K562 (cell line): ENCODE results near the gene MAD1L1. TPM values are rescaled to one million over a fixed set of nuclear protein-coding genes. Genes with fewer than 3 reads are reported as not detected.

Experiments
- ATAC-seq: fragments of 200-7000 bp; cut with Tn5 transposase; 3 replicates; pipeline ENCODE4 v1.9.1; 2020; ENCODE audit warnings: moderate library complexity
- BruUV-seq: library from RNA; stranded (reverse); fragments of 400-500 nt; replicated peaks from 2 replicates; lab custom pipeline; 2021; lab: Mats Ljungman, UMichigan
- CTCF ChIA-PET: fragments of 300-600 bp; formaldehyde crosslinking; extraction: SDS; loops from one replicate; lab custom pipeline; 2021; ENCODE audit warnings: low intra/inter-chr PET ratio; lab: Yijun Ruan, JAX
- POLR2A ChIA-PET: fragments of 300-600, 350-650 bp; sonication (Branson Sonifier 250); formaldehyde crosslinking; extraction: SDS; loops from one replicate; lab custom pipeline; 2021; ENCODE audit warnings: antibody characterized with exemption, inconsistent platforms; lab: Yijun Ruan, JAX
- DNase-seq, 4 experiments: peaks; one replicate each; pipeline versions ENCODE4 v3.0.0 to v3.0.0-alpha.2; 2011 to 2018; ENCODE audit warnings: low spot score in 3 of 4, mixed read lengths in 3 of 4; ENCODE audit errors: extremely low read depth in 1 of 4
- FAIRE-seq: peaks from 2 replicates; lab custom pipeline; 2011; peaks lifted over from hg19 to GRCh38; lab: Jason Lieb, UNC
- H2AFZ ChIP-seq: 2 replicates; pipeline ENCODE4 v1.6.0; 2011; ENCODE audit warnings: low read depth, low read length, control low read depth, inconsistent platforms
- H3K27ac ChIP-seq: fragments of 200-600 bp; 3 replicates; pipeline ENCODE4 v1.8.0; 2011; ENCODE audit warnings: low read depth, mild to moderate bottlenecking, control low read depth, inconsistent platforms, low read length, moderate library complexity, mixed read lengths; ENCODE audit errors: extremely low read depth
- H3K27me3 ChIP-seq, 2 experiments: fragments of 300-600 bp in 1 of 2; 2 replicates in 1 of 2; 3 replicates in 1 of 2; pipeline versions ENCODE4 v1.6.0 to v1.8.0; 2011; ENCODE audit warnings: inconsistent platforms in 2 of 2, low read length in 2 of 2, mild to moderate bottlenecking in 1 of 2, mixed read lengths in 1 of 2, moderate library complexity in 1 of 2; ENCODE audit not compliant: control insufficient read depth in 2 of 2, insufficient read depth in 2 of 2
- H3K36me3 ChIP-seq: fragments of 300-600 bp; 3 replicates; pipeline ENCODE4 v1.8.0; 2011; ENCODE audit warnings: mild to moderate bottlenecking, low read length, inconsistent platforms; ENCODE audit not compliant: control insufficient read depth, insufficient read depth
- H3K4me1 ChIP-seq, 2 experiments: fragments of 200-600 bp in 1 of 2; replicated peaks in 1 of 2; 2 replicates in 1 of 2; 3 replicates in 1 of 2; pipeline versions ENCODE4 v1.5.1 to v1.8.0; 2011; ENCODE audit warnings: inconsistent platforms in 2 of 2, low read length in 2 of 2, mild to moderate bottlenecking in 1 of 2, mixed read lengths in 1 of 2, moderate library complexity in 1 of 2; ENCODE audit not compliant: control insufficient read depth in 2 of 2, insufficient read depth in 2 of 2
- H3K4me2 ChIP-seq: 2 replicates; pipeline ENCODE4 v1.6.1; 2011; ENCODE audit warnings: low read length, control low read depth, inconsistent platforms, mixed read lengths; ENCODE audit not compliant: insufficient read depth
- H3K4me3 ChIP-seq: fragments of 200-600 bp; sonication (generic), shearing (Covaris generic); 2 replicates; pipeline ENCODE4 v1.5.1; 2016; ENCODE audit warnings: control low read depth, inconsistent platforms
- H3K79me2 ChIP-seq: fragments of 200-600 bp; 3 replicates; pipeline ENCODE4 v1.8.0; 2011; ENCODE audit warnings: low read length, inconsistent platforms; ENCODE audit not compliant: control insufficient read depth, insufficient read depth
- H3K9ac ChIP-seq, 2 experiments: 2 replicates each; pipeline versions ENCODE4 v1.6.0 to v1.6.1; 2011; ENCODE audit warnings: low read depth in 2 of 2, low read length in 2 of 2, control low read depth in 1 of 2, inconsistent platforms in 1 of 2, mild to moderate bottlenecking in 1 of 2, mixed read lengths in 1 of 2; ENCODE audit not compliant: insufficient read depth in 1 of 2
- H3K9me1 ChIP-seq: one replicate; pipeline ENCODE4 v1.6.0; 2011; ENCODE audit warnings: inconsistent platforms, mild to moderate bottlenecking, low read length, moderate library complexity; ENCODE audit not compliant: control insufficient read depth, insufficient read depth
- H3K9me3 ChIP-seq: replicated peaks from 2 replicates; pipeline ENCODE4 v1.5.1; 2011; ENCODE audit warnings: low read depth, low read length, inconsistent platforms; ENCODE audit not compliant: control insufficient read depth, insufficient read depth
- H4K20me1 ChIP-seq: replicated peaks from 2 replicates; pipeline ENCODE4 v1.6.1; 2011; ENCODE audit warnings: low read length, inconsistent platforms, mixed read lengths; ENCODE audit not compliant: control insufficient read depth, insufficient read depth
- BRF1 ChIP-seq: IDR thresholded peaks from 3 replicates; pipeline ENCODE4 v1.6.1; 2011; ENCODE audit warnings: borderline replicate concordance, mild to moderate bottlenecking; ENCODE audit not compliant: insufficient read length; ENCODE audit errors: extremely low read depth
- CREM ChIP-seq: IDR thresholded peaks from 2 replicates; pipeline ENCODE4 v1.6.1; 2014; ENCODE audit warnings: antibody characterized with exemption, low read depth
- HDAC3 ChIP-seq: fragments of 450-650 bp; IDR thresholded peaks from 2 replicates; pipeline ENCODE4 v1.6.1; 2018; ENCODE audit warnings: borderline replicate concordance, mild to moderate bottlenecking, moderate library complexity; ENCODE audit not compliant: partially characterized antibody
- ILF3 ChIP-seq: fragments of 450-650 bp; IDR thresholded peaks from 2 replicates; pipeline ENCODE4 v1.6.1; 2018; ENCODE audit warnings: antibody characterized with exemption, mild to moderate bottlenecking, moderate library complexity, borderline replicate concordance
- MXD1 ChIP-seq: fragments of 250-450 bp; sonication (Bioruptor Pico); IDR thresholded peaks from 2 replicates; pipeline ENCODE4 v1.8.0; 2021; ENCODE audit warnings: borderline replicate concordance, mild to moderate bottlenecking, moderate library complexity; ENCODE audit not compliant: poor library complexity, severe bottlenecking
- SMARCE1 ChIP-seq: fragments of 450-650 bp; IDR thresholded peaks from 2 replicates; pipeline ENCODE4 v1.7.1; 2016; ENCODE audit warnings: mild to moderate bottlenecking
- TCF15 ChIP-seq: fragments of 250-450 bp; sonication (Bioruptor Pico); IDR thresholded peaks from 2 replicates; pipeline ENCODE4 v1.8.0; 2022; ENCODE audit warnings: moderate library complexity, mild to moderate bottlenecking, inconsistent platforms
- TEAD1 ChIP-seq, 2 experiments: fragments of 450-650 bp in 1 of 2; sonication (generic) in 1 of 2; formaldehyde crosslinking; IDR thresholded peaks; 2 replicates each; pipeline versions ENCODE4 v1.4.0 to v1.8.0; 2020 to 2022; ENCODE audit warnings: mild to moderate bottlenecking in 2 of 2, missing genetic modification reagents in 1 of 2
- ZKSCAN3 ChIP-seq: fragments of 250-450 bp; sonication (Bioruptor Pico); IDR thresholded peaks from 2 replicates; pipeline ENCODE4 v1.4.0; 2020
- ZNF239 ChIP-seq: fragments of 250-450 bp; sonication (Bioruptor Pico); IDR thresholded peaks from 2 replicates; pipeline ENCODE4 v1.4.0; 2020; ENCODE audit warnings: mild to moderate bottlenecking
- ZNF253 ChIP-seq: fragments of 250-450 bp; sonication (Bioruptor Pico); conservative IDR thresholded peaks from 2 replicates; pipeline ENCODE4 v1.6.1; 2021; ENCODE audit warnings: mild to moderate bottlenecking
- ZNF512 ChIP-seq: IDR thresholded peaks from 2 replicates; pipeline ENCODE4 v1.6.1; 2016; ENCODE audit warnings: missing genetic modification characterization, missing compliant biosample characterization
- WGBS: fragments of 100-300 bp; shearing (Covaris generic); methylation state at CpG from one replicate; pipeline ENCODE4 v1.1.6; 2016; ENCODE audit warnings: low coverage, mixed read lengths; ENCODE audit not compliant: insufficient coverage; ENCODE audit errors: missing lambda C conversion rate; 5-methylcytosine and 5-hydroxymethylcytosine counted together
- in situ Hi-C: fragments of 300-500 bp; cut with MboI; formaldehyde crosslinking; loops from 4 replicates; pipeline ENCODE4 v1.15.0; 2018; ENCODE audit warnings: inconsistent platforms, mixed read lengths
- intact Hi-C: fragments of 100-400 bp; cut with micrococcal nuclease; formaldehyde crosslinking; loops from 2 replicates; pipeline ENCODE4 v1.14.2; 2022
- polyA plus RNA-seq, 8 experiments: library from polyadenylated mRNA; depleted of rRNA in 4 of 8; stranded (reverse) in 5 of 8; unstranded in 3 of 8; fragments of >200 nt; fragmentation: Nextera tagmentation in 2 of 8; fragmentation: Illumina TruSeq in 1 of 8; extraction: Ambion mirVana in 2 of 8; extraction: Trizol in 1 of 8; gene quantifications; 2 replicates each; pipeline versions ENCODE4 v1.2.1 to v1.2.3, GENCODE V29; 2011 to 2014; ENCODE audit warnings: inconsistent platforms in 1 of 8, missing spikeins in 1 of 8
- total RNA-seq, 7 experiments: library from RNA; depleted of rRNA in 6 of 7; stranded (reverse); fragments of >200 nt in 6 of 7; fragmentation: Illumina TruSeq in 2 of 7; extraction: Trizol in 2 of 7; gene quantifications; 2 replicates each; pipeline versions ENCODE4 v1.2.1 to v1.2.3, GENCODE V29; 2011 to 2021; ENCODE audit warnings: low replicate concordance in 1 of 7
- TF ChIP-seq, protein P1 (sequence below), 2 experiments: fragments of 450-650 bp in 1 of 2; sonication (generic) in 1 of 2; formaldehyde crosslinking in 1 of 2; IDR thresholded peaks in 1 of 2; conservative IDR thresholded peaks in 1 of 2; 2 replicates each; pipeline versions ENCODE4 v1.6.1 to v1.8.1; 2016 to 2023; ENCODE audit warnings: mild to moderate bottlenecking in 2 of 2, moderate library complexity in 2 of 2, inconsistent platforms in 1 of 2, missing genetic modification reagents in 1 of 2
- TF ChIP-seq, protein P2 (sequence below): sonication (generic); formaldehyde crosslinking; IDR thresholded peaks from 2 replicates; pipeline ENCODE4 v1.8.1; 2022; ENCODE audit warnings: missing genetic modification reagents

Gene MAD1L1
- total and polyA plus RNA-seq, 9 of the 15 experiments (the other 6 are each of a cell fraction or from before 2014, with no cell fraction given), result 1.7 to 89.7 (median 18.0) TPM

DNA sequence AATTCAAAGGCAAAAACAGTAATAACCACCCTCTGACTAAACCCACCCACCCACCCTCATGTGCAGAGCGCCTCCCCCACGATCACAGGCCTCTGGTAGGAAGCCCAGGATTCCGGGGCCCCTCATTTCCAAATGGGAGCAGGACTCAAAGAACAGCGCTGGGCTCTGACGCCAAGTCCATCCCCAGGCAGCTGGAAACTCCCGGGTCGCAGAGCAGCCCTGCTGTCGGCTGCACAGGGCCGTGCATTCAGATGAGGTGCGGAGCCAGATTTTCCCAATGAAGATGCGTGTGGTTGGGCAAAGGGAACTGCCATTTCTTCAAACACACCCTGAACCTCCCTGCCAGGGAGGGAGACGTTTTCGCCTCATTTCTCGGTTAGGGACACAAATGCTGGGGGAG is 152.3 kb downstream of the MAD1L1 start:
- FAIRE-seq (no peak), DNase-seq (no peak)
- Histone ChIP-seq H3K27me3 (no peaks in the 10 kb centered on the region), H4K20me1 (0 out of 2 replicates have a peak, but pooled peaks cover 3% of the 10 kb centered on the region), H3K4me1 (peaks cover 15 to 76% of the 10 kb centered on the region in 2 experiments), H3K27ac (no peak overlapping the region), H3K9me3 (no peaks in the 10 kb centered on the region), H3K79me2 (no peaks in the 10 kb centered on the region)
- in situ Hi-C loops (no loop called here), intact Hi-C loops (no loop called here)
- ChIA-PET POLR2A (interaction anchor here (0.7 kb wide), 1 partner anchor 128 kb away, joined by 3 read pairs; no protein-coding TSS in a partner anchor), CTCF (no interaction called here)
- BruUV-seq, result no TSS peak
- no peak for TF ChIP-seq SMARCE1
- TF ChIP-seq TEAD1 (CRISPR knock-in tag; IDR thresholded peaks at IDR 0.05), result no peak
- TF ChIP-seq, protein P1, sequence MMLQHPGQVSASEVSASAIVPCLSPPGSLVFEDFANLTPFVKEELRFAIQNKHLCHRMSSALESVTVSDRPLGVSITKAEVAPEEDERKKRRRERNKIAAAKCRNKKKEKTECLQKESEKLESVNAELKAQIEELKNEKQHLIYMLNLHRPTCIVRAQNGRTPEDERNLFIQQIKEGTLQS (IDR thresholded peaks at IDR 0.05), result no peak
- TF ChIP-seq, protein P1 (CRISPR knock-in tag; conservative IDR thresholded peaks at IDR 0.05), result no peak
- TF ChIP-seq MXD1, result no peak
- TF ChIP-seq ZNF239, result no peak
- TF ChIP-seq ZNF253, result no peak
- no peak for TF ChIP-seq ILF3
- no peak for TF ChIP-seq CREM
- no peak for TF ChIP-seq ZNF512 (tag)
- TF ChIP-seq, protein P2, sequence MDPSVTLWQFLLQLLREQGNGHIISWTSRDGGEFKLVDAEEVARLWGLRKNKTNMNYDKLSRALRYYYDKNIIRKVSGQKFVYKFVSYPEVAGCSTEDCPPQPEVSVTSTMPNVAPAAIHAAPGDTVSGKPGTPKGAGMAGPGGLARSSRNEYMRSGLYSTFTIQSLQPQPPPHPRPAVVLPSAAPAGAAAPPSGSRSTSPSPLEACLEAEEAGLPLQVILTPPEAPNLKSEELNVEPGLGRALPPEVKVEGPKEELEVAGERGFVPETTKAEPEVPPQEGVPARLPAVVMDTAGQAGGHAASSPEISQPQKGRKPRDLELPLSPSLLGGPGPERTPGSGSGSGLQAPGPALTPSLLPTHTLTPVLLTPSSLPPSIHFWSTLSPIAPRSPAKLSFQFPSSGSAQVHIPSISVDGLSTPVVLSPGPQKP (CRISPR knock-in tag), result no peak
- TF ChIP-seq ZKSCAN3 (CRISPR knock-in tag), result no peak
- no peak for TF ChIP-seq TCF15 (CRISPR knock-in tag)
- TF ChIP-seq HDAC3, result no peak
- TF ChIP-seq BRF1, result no peak
- TF ChIP-seq, all 486 proteins: peak for 0
- ATAC-seq, result no peak
- Histone ChIP-seq H3K36me3 (peaks cover 4% of the 10 kb centered on the region; the same call in 2 of the 3 replicates), H3K9me1 (peaks cover 3% of the 10 kb centered on the region), H2AFZ (no peak overlapping the region), H3K4me3 (no peak overlapping the region), H3K4me2 (no peak overlapping the region), H3K9ac (peak overlapping the region in 1 of 2 experiments; percentile 78; a peak in 2 of 4 replicates)
- WGBS, result 89% methylated on average over 13 of the region's 14 CpGs
